Activated CD8-positive, alpha-beta memory T cell treated with anti-CD3 and anti-CD28 coated beads, Interleukin-2, amount 10 ng/mL, durations not matched to agents 7 days and 5 days (primary cell): ENCODE measurements around the gene MGAT5. TPM values are rescaled to one million over a fixed set of nuclear protein-coding genes. Genes with fewer than 3 reads are reported as not detected.

ENCODE experiments used
- ATAC-seq: fragments of 150-1000 bp; cut with Tn5 transposase; one replicate; pipeline ENCODE4 v1.10.0; 2021; ENCODE audit warnings: moderate library complexity
- CTCF ChIA-PET: fragments of 350-600 bp; sonication (Branson Sonifier 250); formaldehyde crosslinking; loops from one replicate; lab custom pipeline; 2021; ENCODE audit warnings: antibody characterized with exemption; lab: Charles Lee
- DNase-seq: peaks from one replicate; pipeline ENCODE4 v3.0.0-alpha.2; 2020
- H3K27ac Mint-ChIP-seq: one replicate; pipeline ENCODE4 v1.8.0; 2021; ENCODE audit warnings: mild to moderate bottlenecking, mixed read lengths
- H3K27me3 Mint-ChIP-seq: one replicate; pipeline ENCODE4 v1.8.0; 2021; ENCODE audit warnings: mixed read lengths
- H3K36me3 Mint-ChIP-seq: one replicate; pipeline ENCODE4 v1.8.0; 2021; ENCODE audit warnings: mild to moderate bottlenecking, mixed read lengths
- H3K4me1 Mint-ChIP-seq: one replicate; pipeline ENCODE4 v1.8.0; 2021; ENCODE audit warnings: mixed read lengths
- H3K4me3 Mint-ChIP-seq: one replicate; pipeline ENCODE4 v1.8.0; 2021; ENCODE audit warnings: mild to moderate bottlenecking, moderate library complexity, mixed read lengths
- H3K9me3 Mint-ChIP-seq: one replicate; pipeline ENCODE4 v1.8.0; 2022; ENCODE audit warnings: low read depth, mixed read lengths
- total RNA-seq, 2 experiments: library from RNA; stranded (reverse); gene quantifications; one replicate each; pipeline ENCODE4 v1.2.3, GENCODE V29; 2021

MGAT5 gene
- total RNA-seq, 2 experiments from 2014 or later: 40.3 to 43.6 TPM

GRCh38 chr2:134362740-134363139 is 108.9 kb downstream of the MGAT5 start:
- no peaks in the 10 kb centered on the region for H3K9me3 Mint-ChIP-seq
- no peak overlapping the region for H3K27ac Mint-ChIP-seq
- no peaks in the 10 kb centered on the region for H3K4me1 Mint-ChIP-seq
- H3K36me3 Mint-ChIP-seq: peaks cover 6% of the 10 kb centered on the region
- DNase-seq: no peak
- no peak overlapping the region for H3K4me3 Mint-ChIP-seq
- no peaks in the 10 kb centered on the region for H3K27me3 Mint-ChIP-seq
- CTCF ChIA-PET: no interaction called here
- ATAC-seq: no peak

- ATAC-seq: no peak
- Mint-ChIP-seq H3K36me3 (peaks cover 7% of the 10 kb centered on the region), H3K4me1 (peaks cover 2% of the 10 kb centered on the region), H3K27ac (no peak overlapping the region), H3K27me3 (no peaks in the 10 kb centered on the region), H3K9me3 (no peaks in the 10 kb centered on the region), H3K4me3 (no peak overlapping the region)
- DNase-seq: no peak
- CTCF ChIA-PET: no interaction called here
Measured at GRCh38 chr2:134365356-134365755, 111.5 kb downstream of the MGAT5 start.

- H3K9me3 Mint-ChIP-seq: no peaks in the 10 kb centered on the region
- peaks cover 2% of the 10 kb centered on the region for H3K4me1 Mint-ChIP-seq
- DNase-seq (no peak), ATAC-seq (no peak)
- H3K36me3 Mint-ChIP-seq: peaks cover 7% of the 10 kb centered on the region
- CTCF ChIA-PET: no interaction called here
- no peak overlapping the region for H3K27ac Mint-ChIP-seq
- H3K4me3 Mint-ChIP-seq: no peak overlapping the region
- no peaks in the 10 kb centered on the region for H3K27me3 Mint-ChIP-seq
Measured at GRCh38 chr2:134366359-134366758, 112.5 kb downstream of the MGAT5 start.

GRCh38 chr2:134367213-134367612 is 113.3 kb downstream of the MGAT5 start:
- H3K36me3 Mint-ChIP-seq: peaks cover 5% of the 10 kb centered on the region
- CTCF ChIA-PET: interaction anchor here (1.5 kb wide), 1 partner anchor 249 kb away, joined by 3 read pairs; no protein-coding TSS in a partner anchor

GRCh38 chr2:134368009-134368817 is 114.3 kb downstream of the MGAT5 start:
- Mint-ChIP-seq H3K9me3 (no peaks in the 10 kb centered on the region), H3K4me3 (no peak overlapping the region), H3K27ac (no peak overlapping the region), H3K36me3 (peaks cover 4% of the 10 kb centered on the region), H3K27me3 (no peaks in the 10 kb centered on the region), H3K4me1 (peaks cover 2% of the 10 kb centered on the region)
- DNase-seq (no peak), ATAC-seq (no peak)
- CTCF ChIA-PET: interaction anchor here (1.5 kb wide), 1 partner anchor 250 kb away, joined by 3 read pairs; no protein-coding TSS in a partner anchor

More at GRCh38 chr2:134367213-134367612, 113.3 kb downstream of the MGAT5 start:
- Mint-ChIP-seq H3K4me3 (no peak overlapping the region), H3K4me1 (peaks cover 2% of the 10 kb centered on the region), H3K27me3 (no peaks in the 10 kb centered on the region), H3K27ac (no peak overlapping the region), H3K9me3 (no peaks in the 10 kb centered on the region)
- DNase-seq (no peak), ATAC-seq (no peak)

- no peak overlapping the region for H3K27ac Mint-ChIP-seq
- no peaks in the 10 kb centered on the region for H3K9me3 Mint-ChIP-seq
- CTCF ChIA-PET: no interaction called here
- peaks cover 2% of the 10 kb centered on the region for H3K4me1 Mint-ChIP-seq
- H3K36me3 Mint-ChIP-seq: peaks cover 4% of the 10 kb centered on the region
- H3K4me3 Mint-ChIP-seq: no peak overlapping the region
- no peaks in the 10 kb centered on the region for H3K27me3 Mint-ChIP-seq
- no peak for ATAC-seq
- no peak for DNase-seq
Measured at GRCh38 chr2:134369220-134369902, 115.5 kb downstream of the MGAT5 start.

- ATAC-seq (no peak), DNase-seq (no peak)
- Mint-ChIP-seq H3K9me3 (no peaks in the 10 kb centered on the region), H3K4me3 (no peak overlapping the region), H3K4me1 (peaks cover 2% of the 10 kb centered on the region), H3K36me3 (peaks cover 3% of the 10 kb centered on the region), H3K27ac (no peak overlapping the region), H3K27me3 (no peaks in the 10 kb centered on the region)
- CTCF ChIA-PET: interaction anchor here (0.9 kb wide), 1 partner anchor 252 kb away, joined by 4 read pairs; no protein-coding TSS in a partner anchor
Measured at GRCh38 chr2:134370655-134371445, 117.0 kb downstream of the MGAT5 start.

- peaks cover 2% of the 10 kb centered on the region for H3K4me1 Mint-ChIP-seq
- no peaks in the 10 kb centered on the region for H3K27me3 Mint-ChIP-seq
- no peaks in the 10 kb centered on the region for H3K9me3 Mint-ChIP-seq
- ATAC-seq (no peak), DNase-seq (no peak)
- no peak overlapping the region for H3K4me3 Mint-ChIP-seq
- H3K36me3 Mint-ChIP-seq: peaks cover 5% of the 10 kb centered on the region
- H3K27ac Mint-ChIP-seq: no peak overlapping the region
- CTCF ChIA-PET: interaction anchor here (1.0 kb wide), 1 partner anchor 11 kb away, joined by 3 read pairs; no protein-coding TSS in a partner anchor
Measured at GRCh38 chr2:134372141-134372540, 118.3 kb downstream of the MGAT5 start.

GRCh38 chr2:134372611-134373131 is 118.8 kb downstream of the MGAT5 start:
- DNase-seq: no peak
- Mint-ChIP-seq H3K36me3 (peaks cover 5% of the 10 kb centered on the region), H3K27ac (no peak overlapping the region), H3K27me3 (no peaks in the 10 kb centered on the region), H3K4me3 (no peak overlapping the region), H3K4me1 (peaks cover 2% of the 10 kb centered on the region), H3K9me3 (no peaks in the 10 kb centered on the region)
- ATAC-seq: no peak
- CTCF ChIA-PET: interaction anchor here (1.0 kb wide), 1 partner anchor 12 kb away, joined by 3 read pairs; no protein-coding TSS in a partner anchor

- Mint-ChIP-seq H3K36me3 (peaks cover 4% of the 10 kb centered on the region), H3K27me3 (no peaks in the 10 kb centered on the region), H3K4me1 (no peaks in the 10 kb centered on the region), H3K27ac (no peak overlapping the region), H3K4me3 (no peak overlapping the region), H3K9me3 (no peaks in the 10 kb centered on the region)
- no peak for ATAC-seq
- no peak for DNase-seq
- CTCF ChIA-PET: interaction anchor here (1.8 kb wide), 1 partner anchor 28 kb away, joined by 3 read pairs; no protein-coding TSS in a partner anchor
Measured at GRCh38 chr2:134375935-134376334, 122.1 kb downstream of the MGAT5 start.

- H3K27me3 Mint-ChIP-seq: no peaks in the 10 kb centered on the region
- no peaks in the 10 kb centered on the region for H3K4me1 Mint-ChIP-seq
- ATAC-seq (no peak), DNase-seq (no peak)
- no peak overlapping the region for H3K4me3 Mint-ChIP-seq
- H3K9me3 Mint-ChIP-seq: no peaks in the 10 kb centered on the region
- H3K27ac Mint-ChIP-seq: no peak overlapping the region
- CTCF ChIA-PET: interaction anchor here (1.2 kb wide), 1 partner anchor 34 kb away, joined by 3 read pairs; no protein-coding TSS in a partner anchor
- H3K36me3 Mint-ChIP-seq: peaks cover 4% of the 10 kb centered on the region
Measured at GRCh38 chr2:134377730-134378129, 123.9 kb downstream of the MGAT5 start.

- Mint-ChIP-seq H3K9me3 (no peaks in the 10 kb centered on the region), H3K27me3 (no peaks in the 10 kb centered on the region), H3K36me3 (peaks cover 4% of the 10 kb centered on the region), H3K4me1 (no peaks in the 10 kb centered on the region), H3K27ac (no peak overlapping the region), H3K4me3 (no peak overlapping the region)
- no peak for DNase-seq
- CTCF ChIA-PET: no interaction called here
- ATAC-seq: no peak
Measured at GRCh38 chr2:134379293-134379692, 125.4 kb downstream of the MGAT5 start.

GRCh38 chr2:134379722-134380121 is 125.8 kb downstream of the MGAT5 start:
- no peaks in the 10 kb centered on the region for H3K4me1 Mint-ChIP-seq
- no peak overlapping the region for H3K27ac Mint-ChIP-seq
- ATAC-seq: no peak
- H3K36me3 Mint-ChIP-seq: peaks cover 4% of the 10 kb centered on the region
- DNase-seq: no peak
- no peak overlapping the region for H3K4me3 Mint-ChIP-seq
- no peaks in the 10 kb centered on the region for H3K9me3 Mint-ChIP-seq
- H3K27me3 Mint-ChIP-seq: no peaks in the 10 kb centered on the region
- CTCF ChIA-PET: no interaction called here
